Skin epidermis (tissue), 12 donors: ENCODE data around the gene LRRC8D.

ENCODE experiments used
- H3K27ac ChIP-seq, 21 experiments: fragments of 200-600 bp; sonication (generic) in 11 of 21; one replicate each; pipeline ENCODE4 v1.5.0; 2020; ENCODE audit warnings: mild to moderate bottlenecking in 3 of 21, inconsistent platforms in 2 of 21, moderate library complexity in 2 of 21
- H3K4me3 ChIP-seq, 7 experiments: fragments of 200-600 bp; sonication (generic) in 2 of 7; one replicate each; pipeline ENCODE4 v1.5.0; 2020; ENCODE audit warnings: inconsistent platforms in 2 of 7, mild to moderate bottlenecking in 2 of 7, moderate library complexity in 1 of 7

LRRC8D gene

DNA sequence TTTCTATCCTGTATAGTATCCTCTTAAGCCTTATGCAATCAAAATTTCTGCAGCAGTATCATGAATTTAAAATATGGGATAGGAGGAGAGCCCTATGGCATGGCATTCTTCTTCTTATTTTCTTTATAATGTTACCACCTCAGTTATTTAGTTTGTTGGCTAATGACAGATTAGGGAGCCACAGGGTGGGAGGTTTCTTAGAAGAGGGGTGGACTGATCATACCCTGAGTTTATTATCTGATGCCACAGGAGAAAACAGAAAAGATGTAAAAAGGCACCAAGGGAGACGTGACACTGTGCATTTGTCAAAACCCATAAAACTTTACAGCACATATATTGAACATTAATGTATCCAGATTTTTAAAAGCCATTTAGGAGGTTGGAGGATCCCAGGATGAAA is 66.9 kb downstream of the LRRC8D start:
- Histone ChIP-seq H3K4me3 (no peak overlapping the region), H3K27ac (no peak overlapping the region)

DNA sequence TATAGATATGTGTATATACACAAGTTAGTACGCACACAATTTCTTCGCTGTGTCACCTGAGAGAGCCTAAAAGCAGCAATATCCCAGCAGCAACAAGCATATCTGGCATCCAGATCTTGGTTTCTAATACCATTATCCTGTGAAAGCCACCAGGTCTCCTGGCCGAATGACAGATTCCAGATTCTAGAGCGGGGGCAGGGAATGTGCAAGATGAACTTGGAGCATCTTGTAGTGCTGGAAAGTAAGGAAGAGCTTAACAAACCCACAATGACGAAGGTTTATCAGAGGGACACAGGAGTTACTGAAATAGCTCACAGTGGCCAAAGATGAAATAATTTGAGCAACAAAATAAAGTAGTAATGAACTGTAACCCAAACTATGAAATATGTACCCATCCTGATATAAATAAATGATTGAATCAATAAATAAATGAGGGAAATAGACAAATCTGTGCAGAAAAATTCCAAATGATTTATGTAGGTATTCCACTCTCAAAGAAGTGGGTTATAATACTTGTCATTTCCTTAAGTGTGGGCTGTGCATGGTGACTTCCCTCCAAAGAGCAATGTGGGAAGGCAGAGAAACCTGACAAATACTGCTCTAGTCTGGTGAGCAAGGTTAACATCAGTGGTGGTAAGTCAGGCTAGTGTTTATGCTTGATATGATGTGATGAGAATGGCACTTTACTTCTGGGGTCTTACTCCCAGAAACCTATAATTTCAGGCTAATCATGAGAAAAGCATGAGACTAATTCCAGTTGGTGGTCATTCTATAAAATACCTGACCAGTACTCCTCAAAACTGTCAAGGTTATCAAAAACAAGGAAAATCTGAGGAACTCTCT is 67.9 kb downstream of the LRRC8D start:
- H3K27ac ChIP-seq = no peak overlapping the region

DNA sequence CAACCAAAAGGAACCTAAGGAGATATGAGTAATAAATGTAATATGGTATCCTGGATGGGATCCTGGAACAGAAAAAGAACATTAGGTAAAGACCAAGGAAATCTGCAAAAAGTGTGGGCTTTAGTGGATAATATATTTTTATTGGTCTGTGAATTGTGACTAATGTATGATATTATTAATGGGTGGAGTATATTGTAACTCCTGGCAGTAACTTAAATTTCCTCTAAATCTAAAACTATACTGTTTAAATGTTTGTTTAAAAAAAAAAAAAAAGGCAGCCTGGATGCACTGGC is 68.4 kb downstream of the LRRC8D start:
- Histone ChIP-seq H3K4me3 (no peak overlapping the region), H3K27ac (no peak overlapping the region)

More for the DNA sequence above, 67.9 kb downstream of the LRRC8D start:
- H3K4me3 ChIP-seq = no peak overlapping the region

DNA sequence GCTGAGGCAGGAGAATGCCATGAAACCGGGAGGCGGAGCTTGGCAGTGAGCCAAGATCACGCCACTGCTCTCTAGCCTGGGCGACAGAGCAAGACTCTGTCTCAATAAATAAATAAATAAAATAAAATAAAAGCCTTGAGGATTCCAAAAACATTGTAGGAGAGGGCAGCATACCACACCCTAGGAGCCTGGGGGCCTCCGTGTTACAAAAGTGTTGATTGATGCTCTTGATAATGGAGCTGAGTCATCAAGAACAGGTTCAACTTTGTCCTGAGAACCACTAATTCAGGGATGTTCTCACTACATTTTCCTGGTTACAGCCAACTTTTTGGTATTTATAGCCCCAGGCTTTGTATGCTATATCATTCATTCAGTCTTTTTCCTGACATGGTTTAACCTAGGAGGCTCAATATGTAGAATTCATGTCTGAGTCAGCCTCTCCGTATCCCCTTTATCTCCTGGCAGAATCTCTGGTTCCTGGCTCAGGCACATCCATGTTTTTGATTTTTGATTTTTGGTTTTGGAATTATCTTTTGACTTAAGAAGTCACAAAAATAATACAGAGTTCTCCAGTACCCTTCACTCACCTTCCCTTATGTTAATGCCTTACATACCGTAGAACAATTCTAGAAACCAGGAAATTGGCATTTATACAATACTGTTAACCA is 69.4 kb downstream of the LRRC8D start:
- Histone ChIP-seq H3K4me3 (no peak overlapping the region), H3K27ac (peak overlapping the region in 1 of 21 experiments; percentile 15)

DNA sequence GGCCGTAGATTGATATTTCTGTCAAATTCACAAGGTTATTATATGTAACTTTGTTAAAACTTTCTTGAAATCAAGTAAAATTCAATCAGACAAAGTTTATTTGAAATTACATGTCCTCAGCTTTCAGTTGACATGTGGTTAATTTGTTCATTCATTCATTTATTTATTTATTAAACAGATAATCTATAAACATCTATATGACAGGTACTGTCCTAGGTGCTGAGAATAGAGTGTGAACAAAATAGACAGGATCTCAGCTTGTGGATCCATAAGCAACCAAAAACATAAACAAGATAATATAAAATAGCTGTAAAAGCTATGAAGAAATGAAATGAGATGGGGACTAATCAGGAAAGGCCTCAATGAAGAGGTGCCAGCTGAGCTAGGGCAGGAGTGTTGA is 72.0 kb downstream of the LRRC8D start:
- no peak overlapping the region for H3K27ac ChIP-seq
- H3K4me3 ChIP-seq = no peak overlapping the region

DNA sequence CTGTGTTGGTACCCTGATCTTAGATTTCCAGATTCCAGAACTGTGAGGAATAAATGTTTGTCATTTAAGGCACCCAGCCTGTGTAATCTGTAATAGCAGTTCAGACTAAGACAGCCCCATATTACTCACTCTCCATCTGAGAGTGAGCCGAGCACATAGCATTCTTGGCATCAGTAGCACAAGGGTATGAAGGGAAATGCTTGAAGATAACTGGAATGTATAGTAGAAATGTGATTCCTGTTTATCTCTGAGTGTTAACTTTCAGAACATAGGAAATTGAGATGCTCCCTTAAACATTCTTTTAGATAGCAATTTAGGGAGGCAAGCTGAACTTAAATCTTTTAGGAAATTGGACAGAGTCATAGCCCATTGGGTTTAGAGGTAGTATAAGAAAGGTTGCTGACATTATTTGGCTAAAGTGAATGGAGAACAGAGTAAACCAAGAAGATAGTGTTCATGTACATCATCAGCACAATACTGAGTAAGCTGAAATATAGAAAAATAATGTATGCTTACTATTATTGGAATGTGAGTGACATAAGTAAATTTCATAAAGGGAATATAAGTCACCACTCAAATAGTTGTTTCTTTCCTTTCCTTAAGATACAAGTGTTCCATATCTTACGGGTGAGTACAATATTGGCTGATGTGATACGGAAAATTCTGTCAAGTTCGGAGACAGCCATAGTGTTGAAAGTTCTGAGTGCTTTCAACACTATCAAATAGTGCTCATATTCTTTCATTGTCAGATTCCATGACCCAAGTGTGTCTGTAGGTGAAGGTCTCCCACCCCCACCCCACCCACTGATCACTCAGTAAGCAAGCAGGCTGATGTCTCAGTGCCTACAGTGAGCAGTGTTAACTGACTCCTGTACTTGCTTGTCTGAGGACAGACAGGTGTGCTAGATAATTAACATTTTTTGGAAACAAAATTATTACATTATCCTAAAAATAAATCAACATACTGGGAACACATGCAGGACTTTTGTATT is 73.7 kb downstream of the LRRC8D start:
- Histone ChIP-seq H3K27ac (no peak overlapping the region), H3K4me3 (no peak overlapping the region)

DNA sequence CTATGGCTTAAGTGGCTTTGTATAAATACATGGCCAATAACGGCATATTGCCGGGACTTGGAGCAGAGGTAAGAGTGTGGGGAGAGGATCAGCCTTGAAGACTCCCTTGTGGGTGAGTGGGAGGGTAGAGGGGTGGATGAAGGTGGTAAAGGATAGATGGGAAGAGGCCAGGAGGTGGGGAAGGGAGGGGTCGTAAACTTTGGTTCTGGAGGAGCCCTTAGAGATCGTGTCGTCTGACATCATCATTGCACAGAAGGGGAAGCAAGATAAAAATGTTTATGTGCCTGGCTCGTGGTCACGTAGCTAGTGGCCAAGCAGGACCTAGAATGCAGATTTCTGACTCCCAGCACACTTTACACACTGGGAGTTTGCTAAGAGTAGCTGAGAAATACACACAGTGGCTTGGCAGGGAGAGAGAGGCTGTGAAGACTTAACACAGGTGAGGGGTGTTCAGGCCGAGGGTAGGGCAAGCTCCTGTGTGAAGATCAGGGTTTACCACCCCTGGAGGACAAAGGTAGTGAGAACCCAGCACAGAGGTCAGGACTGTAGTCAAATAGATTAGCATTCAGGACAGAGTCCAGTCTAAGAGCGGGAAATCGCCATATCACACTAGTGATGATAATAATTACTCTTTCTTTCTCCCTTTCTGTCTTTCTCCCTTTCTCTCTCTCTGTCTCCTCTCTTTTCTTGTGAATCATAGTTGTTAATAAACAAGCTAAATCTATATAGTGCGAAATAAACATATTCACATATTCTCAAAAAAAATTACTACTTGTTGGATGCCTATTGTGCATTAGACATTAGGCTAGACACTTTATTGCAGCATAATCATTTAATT is 75.5 kb downstream of the LRRC8D start:
- Histone ChIP-seq H3K4me3 (no peak overlapping the region), H3K27ac (no peak overlapping the region)

DNA sequence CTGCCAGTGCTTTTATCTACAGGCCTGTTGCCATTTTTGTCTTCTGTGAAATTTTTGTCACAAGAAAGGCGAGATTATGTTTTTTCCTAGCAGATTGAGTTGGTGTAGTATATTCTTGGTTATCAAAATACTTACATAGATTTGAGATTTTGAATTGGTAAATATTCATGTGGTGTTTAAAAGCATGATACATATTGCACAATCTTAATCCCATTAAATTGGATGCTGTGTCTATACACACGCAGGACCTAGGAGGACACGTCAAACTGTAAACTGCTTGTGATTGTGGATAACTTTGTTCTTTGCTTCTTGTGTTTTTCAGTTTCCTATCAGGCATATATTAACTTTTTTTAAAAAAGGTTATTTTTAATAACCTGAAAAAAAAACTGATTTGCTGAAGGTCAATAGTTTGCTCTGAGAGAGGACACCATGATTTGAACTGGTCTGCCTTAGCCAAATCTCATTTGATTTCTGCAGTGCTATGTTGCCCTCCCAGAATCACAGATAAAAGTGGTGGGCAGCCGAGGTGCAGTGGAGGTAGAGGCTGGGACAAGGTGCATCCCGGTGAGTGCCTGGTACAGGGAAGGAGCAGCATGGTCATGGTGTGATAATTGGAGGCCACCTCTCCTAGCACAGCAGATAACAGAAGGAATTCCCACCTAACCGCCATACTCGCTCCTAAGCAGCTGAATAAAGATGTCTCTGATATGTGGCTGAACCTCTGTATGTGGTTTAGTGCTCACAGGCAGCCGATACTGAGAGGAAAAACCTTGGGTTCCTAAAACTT is 76.7 kb downstream of the LRRC8D start:
- H3K4me3 ChIP-seq = no peak overlapping the region
- no peak overlapping the region for H3K27ac ChIP-seq

DNA sequence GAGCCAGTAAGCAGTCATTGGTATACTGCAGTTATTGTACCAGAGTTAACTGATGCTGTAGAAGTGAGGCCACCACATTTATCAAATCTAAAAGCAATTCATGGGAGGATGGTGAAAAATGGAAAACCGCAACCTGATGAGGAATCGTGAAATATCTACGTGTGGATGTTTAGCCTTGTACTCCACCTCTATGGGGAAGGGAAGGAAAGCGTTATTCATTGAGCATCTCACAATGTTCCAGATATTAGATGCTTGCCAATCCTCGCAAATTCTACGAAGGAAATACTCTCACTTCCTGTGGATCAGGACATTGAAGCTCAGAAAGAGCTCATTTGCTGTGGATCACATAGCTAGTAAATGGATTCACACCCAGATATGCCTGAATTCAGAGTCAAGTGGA is 77.3 kb downstream of the LRRC8D start:
- Histone ChIP-seq H3K27ac (no peak overlapping the region), H3K4me3 (no peak overlapping the region)

DNA sequence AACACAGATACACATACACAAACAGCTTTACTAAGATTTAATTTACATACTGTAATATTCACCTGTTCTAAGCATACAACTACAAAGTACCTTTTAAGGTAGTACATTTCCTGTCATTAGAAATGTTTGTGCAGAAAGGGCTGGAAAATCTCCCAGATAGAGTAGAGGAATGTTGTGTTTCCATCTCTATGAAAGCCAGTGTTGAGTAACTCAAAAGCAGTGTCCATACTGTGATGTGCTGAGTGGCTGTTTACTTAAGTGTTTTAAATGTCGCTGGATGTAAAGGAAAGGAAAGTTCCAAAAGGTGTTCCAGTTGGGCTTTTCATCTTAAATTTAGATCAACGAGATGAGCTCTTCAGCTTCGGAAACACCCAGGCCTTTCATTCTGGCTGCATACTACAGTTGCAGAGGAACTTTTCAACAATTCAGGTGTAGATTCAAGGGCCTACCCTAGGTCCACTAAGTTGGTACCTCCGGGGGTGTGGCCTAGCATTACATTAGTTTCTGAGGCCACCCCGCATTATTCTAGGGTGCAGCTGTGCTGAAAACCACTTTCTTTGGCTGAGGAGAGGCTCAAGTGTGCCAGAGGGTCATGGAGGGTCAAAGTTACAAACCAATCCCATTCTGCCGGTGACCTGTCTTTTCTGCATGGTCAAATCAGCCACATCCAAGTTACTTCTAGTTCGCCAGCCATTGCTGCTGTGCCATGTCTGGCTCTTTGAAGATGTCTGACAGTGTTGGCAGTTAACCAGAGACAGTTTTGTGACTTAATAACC is 78.1 kb downstream of the LRRC8D start:
- Histone ChIP-seq H3K27ac (no peak overlapping the region), H3K4me3 (no peak overlapping the region)

DNA sequence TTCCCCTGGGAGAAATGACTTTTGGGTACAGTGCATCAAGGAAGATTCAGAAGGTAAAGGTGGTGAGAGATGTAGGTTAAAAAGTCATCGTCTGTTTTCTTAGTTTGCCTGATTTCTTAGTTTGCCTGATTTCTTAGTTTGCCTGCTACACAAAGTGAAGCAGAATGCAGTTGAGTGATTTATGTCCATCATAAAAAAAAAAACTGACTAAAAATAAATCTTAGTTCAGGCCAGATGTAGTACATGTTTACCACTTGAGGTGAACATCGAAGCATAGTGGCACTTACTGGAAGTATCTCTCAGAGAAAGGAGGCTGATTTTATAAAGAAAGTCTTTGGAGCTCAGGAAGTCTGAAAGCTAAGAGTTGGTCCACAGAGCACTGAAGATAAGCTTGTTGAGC is 79.5 kb downstream of the LRRC8D start:
- Histone ChIP-seq H3K27ac (no peak overlapping the region), H3K4me3 (no peak overlapping the region)

DNA sequence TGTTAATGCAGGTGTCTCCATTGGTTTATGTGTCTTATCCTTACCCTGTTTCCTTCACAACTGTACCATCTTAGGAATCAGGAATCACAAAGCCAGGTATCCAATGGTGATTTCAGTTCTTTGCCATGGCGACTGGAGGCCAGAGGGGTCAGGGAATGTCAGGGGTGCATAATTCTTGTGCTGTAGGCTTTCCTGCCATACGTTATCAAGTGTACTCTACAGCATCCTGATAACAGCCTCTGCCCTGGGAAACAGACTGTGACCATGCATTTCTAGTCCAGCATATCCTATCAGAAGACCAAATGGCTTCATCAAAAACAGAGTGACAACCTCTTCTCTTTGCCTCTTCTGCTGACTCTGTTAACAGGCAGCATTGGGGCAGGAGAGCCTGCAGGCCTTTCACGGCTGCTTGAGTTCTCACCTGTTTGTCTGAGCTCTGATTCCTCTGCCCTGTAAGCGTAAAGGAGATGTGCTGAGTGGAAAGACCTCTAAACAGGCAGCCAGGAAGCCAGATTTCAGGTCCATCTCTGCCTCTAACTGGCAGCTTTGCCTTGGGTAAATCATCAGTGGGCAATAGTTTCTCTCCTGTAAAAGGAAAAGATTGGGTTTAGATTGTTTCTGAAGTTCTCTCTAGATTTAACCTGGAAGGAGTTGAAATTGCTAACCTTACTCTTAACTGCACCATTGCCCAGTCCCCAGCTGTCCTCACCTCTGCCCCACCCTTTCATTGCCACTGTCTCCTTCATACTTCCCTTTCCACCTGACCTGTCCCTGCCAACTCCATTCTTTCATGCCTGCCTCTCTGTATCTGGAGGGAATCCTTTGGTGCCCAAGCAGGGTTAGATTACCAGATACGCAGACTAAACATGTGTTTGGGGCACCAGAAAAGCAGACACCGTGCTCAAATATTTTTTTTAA is 80.2 kb downstream of the LRRC8D start:
- H3K27ac ChIP-seq = no peak overlapping the region
- no peak overlapping the region for H3K4me3 ChIP-seq

DNA sequence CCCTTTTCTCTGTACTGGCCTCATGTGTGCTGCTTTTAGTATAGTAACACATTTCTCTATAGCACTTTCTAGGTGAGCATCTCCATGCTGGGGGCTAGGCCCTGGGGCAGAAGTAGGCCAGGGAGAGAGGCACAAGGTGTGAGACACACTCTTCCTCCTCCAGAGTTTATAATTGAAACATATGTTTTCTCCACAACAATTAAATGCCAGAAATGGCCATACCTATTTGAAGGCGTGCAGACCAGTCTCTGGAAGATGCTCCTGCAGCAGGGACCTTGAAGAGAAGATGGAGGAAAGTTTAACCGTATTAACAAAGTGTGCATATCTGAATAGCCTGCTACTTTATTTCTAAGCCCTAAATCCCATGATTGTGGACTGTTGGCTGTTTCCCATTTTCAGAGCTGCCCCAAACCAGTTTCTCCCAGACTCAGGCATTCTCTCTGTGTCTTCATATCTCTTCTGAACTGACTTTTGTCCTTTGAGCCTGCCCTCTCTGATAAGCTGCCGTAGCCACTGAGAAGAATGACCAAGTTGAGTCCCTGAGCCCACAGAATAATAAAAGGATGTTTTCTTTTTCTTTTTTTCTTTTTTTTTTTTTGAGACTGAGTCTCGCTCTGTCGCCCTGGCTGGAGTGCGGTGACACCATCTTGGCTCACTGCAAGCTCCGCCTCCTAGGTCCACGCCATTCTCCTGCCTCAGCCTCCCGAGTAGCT is 81.3 kb downstream of the LRRC8D start:
- Histone ChIP-seq H3K27ac (no peak overlapping the region), H3K4me3 (no peak overlapping the region)

DNA sequence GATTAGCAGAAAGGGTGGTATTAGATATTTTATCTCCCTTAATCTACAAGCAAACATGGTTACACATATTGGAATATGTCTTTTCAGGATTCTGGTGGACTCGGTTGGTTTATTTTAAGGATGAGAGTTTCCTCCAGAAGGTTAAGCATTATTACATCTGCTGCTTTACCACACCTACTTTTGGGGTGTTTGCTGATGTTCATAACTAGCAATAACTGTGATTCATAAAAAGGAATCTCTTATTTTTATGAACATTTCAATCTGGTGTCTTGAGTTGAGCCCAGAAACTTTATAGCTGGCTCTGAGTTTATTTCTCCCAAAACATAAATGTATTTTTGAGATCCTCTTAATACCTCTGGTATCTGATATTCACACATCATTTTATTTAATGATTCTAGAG is 82.7 kb downstream of the LRRC8D start:
- Histone ChIP-seq H3K27ac (no peak overlapping the region), H3K4me3 (no peak overlapping the region)

DNA sequence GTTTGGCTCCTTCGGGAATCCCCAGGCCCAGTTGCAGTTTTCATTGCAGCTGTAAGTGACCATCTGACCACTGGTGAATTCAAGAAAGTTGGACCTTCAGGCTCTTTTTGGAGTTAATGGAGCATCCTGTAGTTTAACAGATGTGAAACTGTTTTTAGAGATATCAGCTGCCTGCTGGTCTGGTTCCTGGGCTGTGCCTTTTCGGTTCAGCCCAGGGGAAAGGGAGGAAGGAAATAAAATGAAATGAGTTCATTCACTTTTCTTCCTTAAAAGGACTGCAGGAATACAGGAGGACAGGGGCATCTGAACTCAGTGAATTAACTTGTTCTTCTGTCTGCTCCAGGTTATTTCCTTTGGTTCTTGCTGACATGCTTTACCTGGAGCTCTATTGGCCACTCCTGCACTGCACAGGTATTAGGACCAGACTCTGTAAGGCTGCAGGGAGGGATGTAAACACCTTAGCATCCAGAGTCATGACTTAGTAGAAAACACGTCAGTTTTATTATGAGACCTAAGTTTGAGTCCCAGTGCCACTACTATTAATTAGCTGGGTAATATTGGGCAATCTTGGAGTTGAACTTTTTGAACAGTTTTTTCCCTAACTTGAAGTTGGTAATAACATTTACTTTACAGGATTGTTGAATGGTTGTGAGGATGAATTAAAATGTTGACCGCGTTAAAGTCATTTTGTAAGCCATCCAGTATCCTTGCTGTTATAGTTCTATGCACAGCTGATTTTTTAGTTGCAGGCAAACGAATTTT is 83.6 kb downstream of the LRRC8D start:
- Histone ChIP-seq H3K27ac (peak overlapping the region in 2 of 21 experiments; percentile 25 to 34), H3K4me3 (no peak overlapping the region)
